ENCODE results near the gene TMEM131L.

TMEM131L gene

DNA sequence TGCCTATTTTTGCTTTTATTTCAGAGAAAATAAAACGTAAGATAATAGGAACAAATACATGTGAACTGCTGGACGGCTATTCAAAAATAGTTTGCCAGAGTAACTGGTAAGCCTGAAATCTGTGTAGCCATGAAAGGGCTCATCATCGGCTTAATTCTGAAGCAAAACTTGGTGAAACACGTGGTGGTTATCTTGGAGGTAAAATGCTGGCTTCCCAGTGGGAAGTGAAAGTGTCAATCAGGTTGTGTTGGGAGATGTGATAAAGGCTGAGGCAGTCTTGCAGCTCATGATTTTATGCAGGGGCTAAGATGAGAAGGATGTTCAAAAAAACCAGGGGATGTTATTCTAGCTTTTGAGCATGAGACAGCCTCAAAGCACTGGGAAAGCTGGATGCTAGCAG, 181.8 kb downstream of the TMEM131L start:
- Histone ChIP-seq H3K27me3 (ENCODE audit: low read depth, low read length) (no peaks in the 10 kb centered on the region), H3K4me2 (ENCODE audit: low read length) (no peak overlapping the region), H4K20me1 (ENCODE audit: insufficient read depth, low read length) (no peaks in the 10 kb centered on the region), H2AFZ (ENCODE audit: low read depth, low read length) (no peak overlapping the region), H3K36me3 (replicated peaks; ENCODE audit: low read depth, low read length) (no peaks in the 10 kb centered on the region), H3K4me3 (ENCODE audit: low read length) (no peak overlapping the region), H3K27ac (ENCODE audit: low read length) (no peak overlapping the region), H3K9ac (ENCODE audit: low read length) (no peak overlapping the region), H3K4me1 (ENCODE audit: low read length) (peaks cover 16% of the 10 kb centered on the region), H3K79me2 (ENCODE audit: low read length) (no peaks in the 10 kb centered on the region), H3K9me3 (ENCODE audit: insufficient read depth, low read length) (peaks cover 5% of the 10 kb centered on the region; the same call in 1 of the 2 replicates)
- no peak for TF ChIP-seq EZH2phosphoT487 (IDR thresholded peaks at IDR 0.05; ENCODE audit: low read depth)
- TF ChIP-seq, protein P1, sequence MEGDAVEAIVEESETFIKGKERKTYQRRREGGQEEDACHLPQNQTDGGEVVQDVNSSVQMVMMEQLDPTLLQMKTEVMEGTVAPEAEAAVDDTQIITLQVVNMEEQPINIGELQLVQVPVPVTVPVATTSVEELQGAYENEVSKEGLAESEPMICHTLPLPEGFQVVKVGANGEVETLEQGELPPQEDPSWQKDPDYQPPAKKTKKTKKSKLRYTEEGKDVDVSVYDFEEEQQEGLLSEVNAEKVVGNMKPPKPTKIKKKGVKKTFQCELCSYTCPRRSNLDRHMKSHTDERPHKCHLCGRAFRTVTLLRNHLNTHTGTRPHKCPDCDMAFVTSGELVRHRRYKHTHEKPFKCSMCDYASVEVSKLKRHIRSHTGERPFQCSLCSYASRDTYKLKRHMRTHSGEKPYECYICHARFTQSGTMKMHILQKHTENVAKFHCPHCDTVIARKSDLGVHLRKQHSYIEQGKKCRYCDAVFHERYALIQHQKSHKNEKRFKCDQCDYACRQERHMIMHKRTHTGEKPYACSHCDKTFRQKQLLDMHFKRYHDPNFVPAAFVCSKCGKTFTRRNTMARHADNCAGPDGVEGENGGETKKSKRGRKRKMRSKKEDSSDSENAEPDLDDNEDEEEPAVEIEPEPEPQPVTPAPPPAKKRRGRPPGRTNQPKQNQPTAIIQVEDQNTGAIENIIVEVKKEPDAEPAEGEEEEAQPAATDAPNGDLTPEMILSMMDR (IDR thresholded peaks at IDR 0.05; ENCODE audit: low read depth, low read length) = no peak

DNA sequence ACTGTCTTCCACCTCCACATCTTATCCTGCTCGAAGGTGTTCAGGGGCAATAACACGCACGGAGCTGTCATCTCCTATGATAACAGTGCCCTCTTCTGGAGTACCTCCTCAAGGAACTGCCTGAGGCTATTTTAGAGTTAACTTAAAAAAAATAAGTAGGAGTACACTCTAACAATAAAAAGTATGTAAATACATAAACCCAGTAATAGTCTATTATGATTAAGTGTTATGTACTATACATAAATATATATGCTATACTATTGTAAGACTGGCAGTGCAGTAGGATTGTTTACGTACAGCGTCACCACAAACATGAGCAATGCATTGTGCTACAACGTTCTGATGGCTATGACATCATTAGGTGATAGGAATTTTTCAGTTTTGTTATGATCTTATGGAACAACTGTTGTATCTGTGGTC, 183.4 kb downstream of the TMEM131L start:
- Histone ChIP-seq H3K4me2 (ENCODE audit: low read length) (no peak overlapping the region), H4K20me1 (ENCODE audit: insufficient read depth, low read length) (no peaks in the 10 kb centered on the region), H3K36me3 (replicated peaks; ENCODE audit: low read depth, low read length) (no peaks in the 10 kb centered on the region), H3K27me3 (ENCODE audit: low read depth, low read length) (0 out of 2 replicates have a peak, but pooled peaks cover 3% of the 10 kb centered on the region), H3K4me3 (ENCODE audit: low read length) (no peak overlapping the region), H3K9ac (ENCODE audit: low read length) (no peak overlapping the region), H3K79me2 (ENCODE audit: low read length) (no peaks in the 10 kb centered on the region), H2AFZ (ENCODE audit: low read depth, low read length) (no peak overlapping the region), H3K27ac (ENCODE audit: low read length) (no peak overlapping the region), H3K4me1 (ENCODE audit: low read length) (peaks cover 12% of the 10 kb centered on the region), H3K9me3 (ENCODE audit: insufficient read depth, low read length) (peaks cover 5% of the 10 kb centered on the region; the same call in 1 of the 2 replicates)
- no peak for TF ChIP-seq EZH2phosphoT487 (IDR thresholded peaks at IDR 0.05; ENCODE audit: low read depth)
- TF ChIP-seq, protein P1 (IDR thresholded peaks at IDR 0.05; ENCODE audit: low read depth, low read length) = peak; percentile 78

DNA sequence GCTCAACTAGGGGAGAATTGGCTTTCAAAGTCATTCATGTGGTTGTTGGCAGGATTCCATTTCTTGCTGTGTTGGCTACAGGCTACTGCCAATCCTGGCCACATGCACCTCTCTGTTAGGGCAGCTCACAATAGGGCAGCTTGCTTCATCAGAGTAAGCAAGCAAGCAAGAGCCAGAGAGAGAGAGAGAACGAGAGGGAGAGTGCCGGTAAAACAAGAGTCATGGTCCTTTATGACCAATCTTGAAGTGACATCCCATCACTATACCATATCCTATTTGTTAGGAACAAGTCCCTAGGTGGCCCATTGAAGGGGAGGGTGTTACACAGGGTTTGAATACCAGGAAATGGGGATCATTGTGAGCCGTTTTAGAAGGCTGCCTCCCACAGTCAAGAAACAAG, 185.0 kb downstream of the TMEM131L start:
- Histone ChIP-seq H3K9ac (ENCODE audit: low read length) (no peak overlapping the region), H3K4me2 (ENCODE audit: low read length) (no peak overlapping the region)

DNA sequence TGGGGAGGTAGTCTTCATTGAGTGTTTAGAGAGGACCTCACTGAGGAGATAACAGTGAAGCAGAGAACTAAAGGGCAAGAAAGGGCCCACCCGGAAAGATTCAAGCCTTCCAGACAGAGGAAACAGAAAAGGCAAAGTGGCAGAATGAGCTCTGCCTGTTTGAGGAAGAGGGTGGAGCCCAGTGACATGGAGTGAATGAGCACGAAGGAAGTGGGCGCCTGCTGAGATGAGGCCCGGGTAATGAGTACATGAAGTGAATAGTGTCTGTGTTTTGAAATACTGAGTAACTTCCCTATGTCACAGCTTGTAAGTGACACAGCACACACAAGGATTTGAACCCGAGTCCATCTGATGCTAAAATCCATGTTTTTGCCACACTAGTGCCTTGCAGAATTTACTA, 185.4 kb downstream of the TMEM131L start:
- Histone ChIP-seq H4K20me1 (ENCODE audit: insufficient read depth, low read length) (no peaks in the 10 kb centered on the region), H3K4me1 (ENCODE audit: low read length) (peaks cover 12% of the 10 kb centered on the region), H3K4me2 (ENCODE audit: low read length) (no peak overlapping the region), H3K9ac (ENCODE audit: low read length) (no peak overlapping the region), H3K9me3 (ENCODE audit: insufficient read depth, low read length) (no peaks in the 10 kb centered on the region), H3K4me3 (ENCODE audit: low read length) (no peak overlapping the region), H3K27me3 (ENCODE audit: low read depth, low read length) (0 out of 2 replicates have a peak, but pooled peaks cover 3% of the 10 kb centered on the region), H3K79me2 (ENCODE audit: low read length) (no peaks in the 10 kb centered on the region), H3K27ac (ENCODE audit: low read length) (no peak overlapping the region), H2AFZ (ENCODE audit: low read depth, low read length) (peak overlapping the region; percentile 31), H3K36me3 (replicated peaks; ENCODE audit: low read depth, low read length) (no peaks in the 10 kb centered on the region)
- TF ChIP-seq EZH2phosphoT487 (IDR thresholded peaks at IDR 0.05; ENCODE audit: low read depth) = no peak
- TF ChIP-seq, protein P1 (IDR thresholded peaks at IDR 0.05; ENCODE audit: low read depth, low read length) = no peak

More for the DNA sequence above, 185.0 kb downstream of the TMEM131L start:
- peak overlapping the region; percentile 31 for H2AFZ ChIP-seq (ENCODE audit: low read depth, low read length)
- no peaks in the 10 kb centered on the region for H3K36me3 ChIP-seq (replicated peaks; ENCODE audit: low read depth, low read length)
- peaks cover 12% of the 10 kb centered on the region for H3K4me1 ChIP-seq (ENCODE audit: low read length)
- 0 out of 2 replicates have a peak, but pooled peaks cover 3% of the 10 kb centered on the region for H3K27me3 ChIP-seq (ENCODE audit: low read depth, low read length)
- TF ChIP-seq EZH2phosphoT487 (IDR thresholded peaks at IDR 0.05; ENCODE audit: low read depth) = no peak
- TF ChIP-seq, protein P1 (IDR thresholded peaks at IDR 0.05; ENCODE audit: low read depth, low read length) = no peak
- no peak overlapping the region for H3K4me3 ChIP-seq (ENCODE audit: low read length)
- H4K20me1 ChIP-seq (ENCODE audit: insufficient read depth, low read length) = no peaks in the 10 kb centered on the region
- H3K27ac ChIP-seq (ENCODE audit: low read length) = no peak overlapping the region
- no peaks in the 10 kb centered on the region for H3K79me2 ChIP-seq (ENCODE audit: low read length)
- H3K9me3 ChIP-seq (ENCODE audit: insufficient read depth, low read length) = no peaks in the 10 kb centered on the region
